ENCODE measurements around the gene CCDC3. TPM values are rescaled to one million over a fixed set of nuclear protein-coding genes. Genes with fewer than 3 reads are reported as not detected.

CCDC3 gene
- total and polyA plus RNA-seq, 8 donors = 6.0 to 11.8 (median 8.2) TPM

DNA sequence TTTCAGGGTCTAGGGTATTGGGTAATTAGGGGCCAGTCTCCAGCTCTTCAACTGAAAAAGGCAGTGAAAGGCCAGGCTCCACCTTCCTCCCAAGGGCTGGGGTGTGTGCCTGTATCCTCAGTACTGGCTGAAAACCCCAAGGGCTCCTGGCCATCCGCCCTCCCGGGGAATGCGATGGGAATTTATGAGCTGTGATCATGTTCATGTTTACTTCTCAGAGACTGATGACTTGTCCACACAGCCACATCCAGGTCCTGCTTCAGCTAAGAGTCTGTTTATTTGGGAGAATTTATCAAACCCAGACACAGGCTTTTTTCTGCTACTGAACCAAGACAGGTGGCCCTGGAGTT lies 91.7 kb downstream of the CCDC3 start:
- TF ChIP-seq, protein P1, sequence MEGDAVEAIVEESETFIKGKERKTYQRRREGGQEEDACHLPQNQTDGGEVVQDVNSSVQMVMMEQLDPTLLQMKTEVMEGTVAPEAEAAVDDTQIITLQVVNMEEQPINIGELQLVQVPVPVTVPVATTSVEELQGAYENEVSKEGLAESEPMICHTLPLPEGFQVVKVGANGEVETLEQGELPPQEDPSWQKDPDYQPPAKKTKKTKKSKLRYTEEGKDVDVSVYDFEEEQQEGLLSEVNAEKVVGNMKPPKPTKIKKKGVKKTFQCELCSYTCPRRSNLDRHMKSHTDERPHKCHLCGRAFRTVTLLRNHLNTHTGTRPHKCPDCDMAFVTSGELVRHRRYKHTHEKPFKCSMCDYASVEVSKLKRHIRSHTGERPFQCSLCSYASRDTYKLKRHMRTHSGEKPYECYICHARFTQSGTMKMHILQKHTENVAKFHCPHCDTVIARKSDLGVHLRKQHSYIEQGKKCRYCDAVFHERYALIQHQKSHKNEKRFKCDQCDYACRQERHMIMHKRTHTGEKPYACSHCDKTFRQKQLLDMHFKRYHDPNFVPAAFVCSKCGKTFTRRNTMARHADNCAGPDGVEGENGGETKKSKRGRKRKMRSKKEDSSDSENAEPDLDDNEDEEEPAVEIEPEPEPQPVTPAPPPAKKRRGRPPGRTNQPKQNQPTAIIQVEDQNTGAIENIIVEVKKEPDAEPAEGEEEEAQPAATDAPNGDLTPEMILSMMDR (IDR thresholded peaks at IDR 0.05) = no peak
- no peak for DNase-seq
- intact Hi-C loops (cut with DNase I) = loop anchor here in 1 of 2 donors (10.0 kb wide), 1 partner anchor 185 kb away; no protein-coding TSS in a partner anchor
- Histone ChIP-seq H3K36me3 (no peaks in the 10 kb centered on the region), H3K4me3 (no peak overlapping the region), H3K27me3 (no peaks in the 10 kb centered on the region), H3K4me1 (no peaks in the 10 kb centered on the region), H3K9me3 (no peaks in the 10 kb centered on the region), H3K27ac (no peak overlapping the region)
- no peak for ATAC-seq

DNA sequence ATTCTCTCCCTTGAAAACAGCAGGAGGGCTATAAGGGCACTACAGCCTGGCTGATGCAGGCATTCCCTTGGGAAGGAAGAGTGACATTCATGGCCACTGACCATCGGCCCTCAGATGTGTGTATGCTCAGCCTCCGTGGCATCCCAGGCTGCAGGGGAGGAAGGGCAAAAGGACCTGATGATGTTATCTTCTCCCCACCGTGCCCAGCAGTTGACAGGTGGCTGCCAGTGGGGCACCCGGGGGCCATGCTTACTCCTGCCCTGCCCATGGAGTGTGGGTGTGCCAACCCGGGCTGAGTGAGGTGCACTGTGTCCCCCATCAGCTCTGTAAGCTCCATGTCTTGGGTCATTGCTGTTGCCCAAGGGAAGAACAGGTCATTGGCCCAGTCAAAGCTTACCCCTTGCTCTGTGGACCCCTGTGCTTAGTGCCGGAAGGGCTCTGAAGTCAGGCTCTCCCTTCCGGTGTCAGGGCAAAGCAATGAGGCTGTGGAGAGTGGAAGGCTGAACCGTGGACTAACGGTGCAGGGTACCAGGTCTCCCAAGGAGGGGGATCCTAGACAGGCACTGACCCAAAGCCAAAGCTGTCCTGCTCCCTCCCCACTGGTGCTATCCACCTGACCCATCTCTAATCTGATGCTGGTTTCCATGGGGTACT lies 92.2 kb downstream of the CCDC3 start:
- no peak for ATAC-seq
- Histone ChIP-seq H3K27me3 (no peaks in the 10 kb centered on the region), H3K4me3 (no peak overlapping the region), H3K4me1 (no peaks in the 10 kb centered on the region), H3K9me3 (no peaks in the 10 kb centered on the region), H3K36me3 (no peaks in the 10 kb centered on the region), H3K27ac (no peak overlapping the region)
- TF ChIP-seq, protein P1 (IDR thresholded peaks at IDR 0.05) = no peak
- intact Hi-C loops (cut with DNase I) = loop anchor here in 1 of 2 donors (10.0 kb wide), 1 partner anchor 185 kb away; no protein-coding TSS in a partner anchor
- DNase-seq = no peak

DNA sequence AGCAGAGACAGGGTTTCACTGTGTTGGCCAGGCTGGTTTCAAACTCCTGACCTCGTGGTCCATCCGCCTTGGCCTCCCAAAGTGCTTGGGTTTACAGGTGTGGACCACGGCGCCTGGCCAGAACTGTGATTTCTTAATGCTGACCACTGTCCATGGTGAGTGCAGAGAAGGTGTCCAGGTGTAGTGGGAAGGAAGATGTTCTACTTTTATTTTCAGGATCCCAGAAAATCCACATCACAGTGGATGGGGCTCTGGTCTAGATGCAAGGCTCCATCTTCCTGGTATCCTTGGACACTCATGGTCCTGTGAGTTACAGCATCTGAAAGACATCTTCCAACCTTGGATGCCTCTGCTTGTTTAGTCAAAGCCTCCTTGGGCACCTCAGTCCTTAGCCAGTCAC lies 92.7 kb downstream of the CCDC3 start:
- DNase-seq (no peak), ATAC-seq (no peak)
- intact Hi-C loops (cut with DNase I) = loop anchor here in 1 of 2 donors (10.0 kb wide), 1 partner anchor 184 kb away; no protein-coding TSS in a partner anchor
- Histone ChIP-seq H3K27me3 (no peaks in the 10 kb centered on the region), H3K4me3 (no peak overlapping the region), H3K4me1 (no peaks in the 10 kb centered on the region), H3K9me3 (no peaks in the 10 kb centered on the region), H3K36me3 (no peaks in the 10 kb centered on the region), H3K27ac (no peak overlapping the region)
- TF ChIP-seq, protein P1 (IDR thresholded peaks at IDR 0.05) = no peak

- no peak for ATAC-seq
- intact Hi-C loops (cut with DNase I) = loop anchor here in 1 of 2 donors (10.0 kb wide), 1 partner anchor 183 kb away; no protein-coding TSS in a partner anchor
These were observed 93.9 kb downstream of the CCDC3 start for GRCh38 chr10:12907656-12908055.

GRCh38 chr10:12906051-12906541 lies 95.4 kb downstream of the CCDC3 start:
- intact Hi-C loops (cut with DNase I) = loop anchor here in 1 of 2 donors (10.0 kb wide), 1 partner anchor 181 kb away; no protein-coding TSS in a partner anchor
- no peak for ATAC-seq
- TF ChIP-seq, protein P1 (IDR thresholded peaks at IDR 0.05) = no peak
- no peak overlapping the region for H3K4me3 ChIP-seq
- H3K27ac ChIP-seq = no peak overlapping the region
- H3K9me3 ChIP-seq = no peaks in the 10 kb centered on the region
- H3K27me3 ChIP-seq = peaks cover 0 to 4% of the 10 kb centered on the region in 2 donors
- no peak for DNase-seq
- H3K36me3 ChIP-seq = no peaks in the 10 kb centered on the region
- no peaks in the 10 kb centered on the region for H3K4me1 ChIP-seq

More at GRCh38 chr10:12907656-12908055, 93.9 kb downstream of the CCDC3 start:
- Histone ChIP-seq H3K27ac (no peak overlapping the region), H3K4me3 (no peak overlapping the region), H3K9me3 (no peaks in the 10 kb centered on the region), H3K36me3 (no peaks in the 10 kb centered on the region), H3K4me1 (no peaks in the 10 kb centered on the region), H3K27me3 (no peaks in the 10 kb centered on the region)
- TF ChIP-seq, protein P1 (IDR thresholded peaks at IDR 0.05) = no peak
- no peak for DNase-seq
